HG02759 (cell line): ENCODE results near the gene TSTD1.
"Not testable (repeated sequence)": the region's sequence is repeated elsewhere in the genome, so short reads cannot be mapped to it uniquely, and the experiment has no call there.

ENCODE experiments used
- ATAC-seq: cut with Tn5 transposase; IDR thresholded peaks from one replicate; pipeline ENCODE4 v1.9.1; 2021; ENCODE audit warnings: mild to moderate bottlenecking, moderate library complexity; ENCODE audit not compliant: unreplicated experiment

Gene TSTD1

GRCh38 chr1:161069241-161069640, 30.5 kb upstream of the TSTD1 start:
- ATAC-seq, result peak; percentile 3

GRCh38 chr1:161068306-161069234, 29.8 kb upstream of the TSTD1 start:
- ATAC-seq, result peak; percentile 55

- ATAC-seq, result no peak
These were observed 27.9 kb upstream of the TSTD1 start for GRCh38 chr1:161066694-161067093.

- not testable (repeated sequence) for ATAC-seq
These were observed 26.9 kb upstream of the TSTD1 start for GRCh38 chr1:161065681-161066080.

GRCh38 chr1:161063936-161064335, 25.2 kb upstream of the TSTD1 start:
- ATAC-seq, result not testable (repeated sequence)

GRCh38 chr1:161061419-161061818, 22.7 kb upstream of the TSTD1 start:
- ATAC-seq, result no peak

- no peak for ATAC-seq
These were observed 20.5 kb upstream of the TSTD1 start for GRCh38 chr1:161059293-161059692.

GRCh38 chr1:161054805-161055204, 16.0 kb upstream of the TSTD1 start:
- no peak for ATAC-seq

GRCh38 chr1:161054232-161054631, 15.5 kb upstream of the TSTD1 start:
- no peak for ATAC-seq

GRCh38 chr1:161052899-161053298, 14.1 kb upstream of the TSTD1 start:
- ATAC-seq, result no peak

- no peak for ATAC-seq
These were observed 12.5 kb upstream of the TSTD1 start for GRCh38 chr1:161051219-161051618.

GRCh38 chr1:161048949-161049722, 10.4 kb upstream of the TSTD1 start:
- ATAC-seq, result no peak

GRCh38 chr1:161047436-161048420, 9.0 kb upstream of the TSTD1 start:
- ATAC-seq, result no peak

GRCh38 chr1:161046605-161047228, 8.0 kb upstream of the TSTD1 start:
- peak; percentile 33 for ATAC-seq

- ATAC-seq, result peak; percentile 70
These were observed 7.2 kb upstream of the TSTD1 start, which contains the start of gene USF1 for GRCh38 chr1:161045736-161046604. Gene USF1 (minus strand): TSS chr1:161045977. CDS start chr1:161043275, 2,702 bp downstream.

GRCh38 chr1:161044908-161045735, 6.4 kb upstream of the TSTD1 start:
- peak; percentile 57 for ATAC-seq

GRCh38 chr1:161044535-161044907, 5.8 kb upstream of the TSTD1 start:
- ATAC-seq, result no peak

- ATAC-seq, result no peak
These were observed 782 bp upstream of the TSTD1 start for GRCh38 chr1:161039546-161039945.
